Vagina (tissue), 2 donors: ENCODE data around the gene NXT2. TPM values are rescaled to one million over a fixed set of nuclear protein-coding genes. Genes with fewer than 3 reads are reported as not detected.
"Not testable (repeated sequence)": the region's sequence is repeated elsewhere in the genome, so short reads cannot be mapped to it uniquely, and the experiment has no call there.

Experiments
- DNase-seq, 2 donors: peaks; one replicate each; pipeline ENCODE4 v3.0.0-alpha.2; 2017; ENCODE audit errors: extremely low spot score in 2 of 2
- H3K27ac ChIP-seq: fragments of 200-600 bp; sonication (generic); one replicate; pipeline ENCODE4 v1.5.1; 2019
- H3K27me3 ChIP-seq: fragments of 200-600 bp; sonication (generic); one replicate; pipeline ENCODE4 v1.5.1; 2019
- H3K36me3 ChIP-seq, 2 donors: fragments of 200-600 bp; sonication (generic); one replicate each; pipeline ENCODE4 v1.5.1; 2017 to 2019
- H3K4me1 ChIP-seq: fragments of 200-600 bp; sonication (generic); one replicate; pipeline ENCODE4 v1.5.1; 2019
- H3K4me3 ChIP-seq, 2 donors: fragments of 200-600 bp; sonication (generic); 1 replicate in 1 of 2; 2 replicates in 1 of 2; pipeline ENCODE4 v1.5.1; 2016 to 2019
- H3K9me3 ChIP-seq: fragments of 200-600 bp; sonication (generic); one replicate; pipeline ENCODE4 v1.5.1; 2019
- CTCF ChIP-seq, 3 experiments: fragments of 450-650 bp in 2 of 3; fragments of 200-600 bp in 1 of 3; sonication (generic) in 1 of 3; IDR thresholded peaks; one replicate each; pipeline ENCODE4 v1.5.1; 2017 to 2019; ENCODE audit warnings: antibody characterized with exemption in 3 of 3, mild to moderate bottlenecking in 2 of 3, moderate library complexity in 2 of 3
- POLR2A ChIP-seq, 2 donors: fragments of 450-650 bp; IDR thresholded peaks; one replicate each; pipeline ENCODE4 v1.6.1; 2017; ENCODE audit warnings: antibody characterized with exemption in 2 of 2, mild to moderate bottlenecking in 2 of 2, moderate library complexity in 2 of 2
- POLR2AphosphoS5 ChIP-seq, 2 donors: sonication (generic); formaldehyde crosslinking; IDR thresholded peaks; one replicate each; pipeline ENCODE4 v1.9.0; 2017; ENCODE audit warnings: antibody characterized with exemption in 2 of 2, mild to moderate bottlenecking in 2 of 2, low read depth in 1 of 2; ENCODE audit not compliant: insufficient read depth in 1 of 2
- intact Hi-C: fragments of 100-400 bp; cut with DNase I; formaldehyde crosslinking; loops from one replicate; pipeline ENCODE4 v1.15.1; 2023
- total RNA-seq: library from RNA; depleted of rRNA; stranded (reverse); fragments of >200 nt; gene quantifications from one replicate; pipeline ENCODE4 v1.2.3, GENCODE V29; 2016

NXT2 gene
- total RNA-seq, 1 donor from 2014 or later: 6.9 TPM

- intact Hi-C loops: no loop called here
- no peak for DNase-seq
- Histone ChIP-seq H3K4me3 (no peak overlapping the region), H3K36me3 (no peaks in the 10 kb centered on the region), H3K4me1 (no peaks in the 10 kb centered on the region), H3K27ac (no peak overlapping the region), H3K9me3 (no peaks in the 10 kb centered on the region), H3K27me3 (no peaks in the 10 kb centered on the region)
- no peak for TF ChIP-seq POLR2A (IDR thresholded peaks at IDR 0.05)
Measured at GRCh38 chrX:109535578-109535977, 1.1 kb upstream of the NXT2 start.

- no peak for DNase-seq
- H3K36me3 ChIP-seq: no peaks in the 10 kb centered on the region
- intact Hi-C loops: no loop called here
Measured at GRCh38 chrX:109537324-109537665, 651 bp downstream of the NXT2 start.

GRCh38 chrX:109539007-109539406 lies 2.4 kb downstream of the NXT2 start:
- DNase-seq, intact Hi-C loops, H3K9me3 ChIP-seq, H3K27ac ChIP-seq, H3K27me3 ChIP-seq, H3K4me1 ChIP-seq, H3K36me3 ChIP-seq, H3K4me3 ChIP-seq: not testable (repeated sequence)

More at GRCh38 chrX:109537324-109537665, 651 bp downstream of the NXT2 start:
- TF ChIP-seq CTCF (IDR thresholded peaks at IDR 0.05): no peak
- TF ChIP-seq POLR2A (IDR thresholded peaks at IDR 0.05): no peak
- no peak for TF ChIP-seq POLR2AphosphoS5 (IDR thresholded peaks at IDR 0.05; ENCODE audit: insufficient read depth in 1 of 2, low read depth in 1 of 2)
- no peaks in the 10 kb centered on the region for H3K9me3 ChIP-seq
- no peaks in the 10 kb centered on the region for H3K27me3 ChIP-seq
- peak overlapping the region; percentile 39 to 47 for H3K4me3 ChIP-seq
- H3K27ac ChIP-seq: peak overlapping the region; percentile 81
- H3K4me1 ChIP-seq: no peaks in the 10 kb centered on the region

- no peak for TF ChIP-seq POLR2AphosphoS5 (IDR thresholded peaks at IDR 0.05; ENCODE audit: insufficient read depth in 1 of 2, low read depth in 1 of 2)
- TF ChIP-seq POLR2A (IDR thresholded peaks at IDR 0.05): no peak
- no peak for TF ChIP-seq CTCF (IDR thresholded peaks at IDR 0.05)
- no peak for DNase-seq
- H3K4me3 ChIP-seq: no peak overlapping the region
- H3K36me3 ChIP-seq: no peaks in the 10 kb centered on the region
- intact Hi-C loops: no loop called here
- no peaks in the 10 kb centered on the region for H3K9me3 ChIP-seq
- H3K27me3 ChIP-seq: no peaks in the 10 kb centered on the region
- no peak overlapping the region for H3K27ac ChIP-seq
- no peaks in the 10 kb centered on the region for H3K4me1 ChIP-seq
Measured at GRCh38 chrX:109553862-109554261, 17.2 kb downstream of the NXT2 start.

GRCh38 chrX:109576083-109576482 lies 39.4 kb downstream of the NXT2 start:
- H3K36me3 ChIP-seq, H3K27me3 ChIP-seq, H3K4me1 ChIP-seq, intact Hi-C loops, H3K9me3 ChIP-seq, H3K4me3 ChIP-seq, DNase-seq, H3K27ac ChIP-seq: not testable (repeated sequence)

GRCh38 chrX:109577055-109577454 lies 40.4 kb downstream of the NXT2 start:
- Histone ChIP-seq H3K27me3 (no peaks in the 10 kb centered on the region), H3K4me3 (no peak overlapping the region), H3K4me1 (no peaks in the 10 kb centered on the region), H3K36me3 (no peaks in the 10 kb centered on the region), H3K9me3 (no peaks in the 10 kb centered on the region), H3K27ac (no peak overlapping the region)
- DNase-seq: no peak
- intact Hi-C loops: no loop called here
- TF ChIP-seq POLR2AphosphoS5 (IDR thresholded peaks at IDR 0.05; ENCODE audit: insufficient read depth in 1 of 2, low read depth in 1 of 2) (no peak), POLR2A (IDR thresholded peaks at IDR 0.05) (no peak), CTCF (IDR thresholded peaks at IDR 0.05) (no peak)

GRCh38 chrX:109578916-109579315 lies 42.3 kb downstream of the NXT2 start:
- H3K36me3 ChIP-seq: no peaks in the 10 kb centered on the region
- no peaks in the 10 kb centered on the region for H3K4me1 ChIP-seq
- no peak overlapping the region for H3K4me3 ChIP-seq
- H3K27ac ChIP-seq: no peak overlapping the region
- TF ChIP-seq POLR2A (IDR thresholded peaks at IDR 0.05) (no peak), CTCF (IDR thresholded peaks at IDR 0.05) (no peak), POLR2AphosphoS5 (IDR thresholded peaks at IDR 0.05; ENCODE audit: insufficient read depth in 1 of 2, low read depth in 1 of 2) (no peak)
- DNase-seq: no peak
- intact Hi-C loops: no loop called here
- no peaks in the 10 kb centered on the region for H3K27me3 ChIP-seq
- H3K9me3 ChIP-seq: no peaks in the 10 kb centered on the region
